Spleen (tissue), 11 donors: ENCODE measurements around the gene ABCA1. TPM values are rescaled to one million over a fixed set of nuclear protein-coding genes. Genes with fewer than 3 reads are reported as not detected.
"Not testable (repeated sequence)": the region's sequence is repeated elsewhere in the genome, so short reads cannot be mapped to it uniquely, and the experiment has no call there.

Source experiments
- DNase-seq: peaks from one replicate; pipeline ENCODE4 v3.0.0-alpha.2; 2020
- H3K27ac ChIP-seq, 8 donors: fragments of 200-600 bp; sonication (generic) in 7 of 8; 1 replicate in 4 of 8; 2 replicates in 4 of 8; pipeline versions ENCODE4 v1.5.0 to v1.8.0; 2016 to 2021; ENCODE audit warnings: inconsistent platforms in 4 of 8, mild to moderate bottlenecking in 4 of 8, moderate library complexity in 1 of 8
- H3K27me3 ChIP-seq, 7 donors: fragments of 200-600 bp; sonication (generic) in 6 of 7; replicated peaks in 1 of 7; 1 replicate in 4 of 7; 2 replicates in 3 of 7; pipeline versions ENCODE4 v1.5.0 to v1.8.0; 2016 to 2021; ENCODE audit warnings: inconsistent platforms in 3 of 7, mild to moderate bottlenecking in 1 of 7
- H3K36me3 ChIP-seq, 6 donors: fragments of 200-600 bp; sonication (generic) in 5 of 6; 1 replicate in 4 of 6; 2 replicates in 2 of 6; pipeline versions ENCODE4 v1.5.0 to v1.8.0; 2016 to 2021; ENCODE audit warnings: inconsistent platforms in 2 of 6
- H3K4me1 ChIP-seq, 6 donors: fragments of 200-600 bp; sonication (generic) in 5 of 6; 1 replicate in 3 of 6; 2 replicates in 3 of 6; pipeline versions ENCODE4 v1.5.0 to v1.8.0; 2016 to 2021; ENCODE audit warnings: inconsistent platforms in 3 of 6
- H3K4me3 ChIP-seq, 8 donors: fragments of 200-600 bp; sonication (generic) in 7 of 8; 1 replicate in 4 of 8; 2 replicates in 4 of 8; pipeline versions ENCODE4 v1.5.0 to v1.8.0; 2016 to 2021; ENCODE audit warnings: inconsistent platforms in 4 of 8, mild to moderate bottlenecking in 4 of 8, moderate library complexity in 2 of 8
- H3K9me3 ChIP-seq, 8 donors: fragments of 200-600 bp; sonication (generic) in 7 of 8; 1 replicate in 4 of 8; 2 replicates in 4 of 8; pipeline versions ENCODE4 v1.5.0 to v1.8.0; 2016 to 2021; ENCODE audit warnings: inconsistent platforms in 4 of 8
- CTCF ChIP-seq, 11 experiments: fragments of 200-600 bp in 7 of 11; fragments of 450-650 bp in 4 of 11; sonication (generic) in 4 of 11; IDR thresholded peaks in 8 of 11; conservative IDR thresholded peaks in 3 of 11; 1 replicate in 7 of 11; 2 replicates in 4 of 11; pipeline versions ENCODE4 v1.4.0 to v1.8.0; 2016 to 2021; ENCODE audit warnings: antibody characterized with exemption in 11 of 11, inconsistent platforms in 4 of 11, mild to moderate bottlenecking in 1 of 11
- POLR2A ChIP-seq, 3 donors: fragments of 450-650 bp; IDR thresholded peaks; one replicate each; pipeline ENCODE4 v1.5.1; 2017; ENCODE audit warnings: antibody characterized with exemption in 3 of 3, mild to moderate bottlenecking in 1 of 3
- POLR2AphosphoS5 ChIP-seq, 3 donors: sonication (generic); formaldehyde crosslinking; IDR thresholded peaks; one replicate each; pipeline ENCODE4 v1.5.1; 2017; ENCODE audit warnings: antibody characterized with exemption in 3 of 3
- WGBS, 5 donors: extraction: QIAGEN DNeasy Blood & Tissue Kit in 3 of 5; methylation state at CpG; one replicate each; pipeline versions ENCODE4 v1.1.5 to v1.1.7; 2013 to 2018; 5-methylcytosine and 5-hydroxymethylcytosine counted together
- intact Hi-C: fragments of 100-400 bp; cut with DNase I; formaldehyde crosslinking; loops from one replicate; pipeline ENCODE4 v1.15.0; 2023; ENCODE audit warnings: low total_unique reads
- polyA plus RNA-seq, 3 donors: library from polyadenylated mRNA; stranded (reverse); fragments of 200-250 nt; gene quantifications; one replicate each; pipeline ENCODE4 v1.2.1, GENCODE V29; 2013
- total RNA-seq, 7 donors: library from RNA; depleted of rRNA in 3 of 7; stranded (reverse); fragments of >200 nt in 3 of 7; fragmentation: NEBNext Ultra II Directional in 4 of 7; extraction: Animal tissue kit (Norgen Biotek cat#: 25700) in 4 of 7; gene quantifications; one replicate each; pipeline versions ENCODE4 v1.1.0 to v1.2.1, GENCODE V29; 2016 to 2021
- donor health status: healthy with polysubstance abuse.
- donor health status: DM: no; HTN: no; CAD: no; lungs with moderate emphysema.
- donor health status: DM: no; HTN: no; CAD: no.
- donor health status: Bipolar disorder and iron deficiency.
- donor health status: healthy.
- donor health status: DM: no; HTN: no; CAD: no.
- donor health status: DM: yes; HTN: yes; CAD: no.

Gene ABCA1
- total and polyA plus RNA-seq, 10 donors, result 4.5 to 78.4 (median 60.2) TPM

- H3K27me3 ChIP-seq, result peaks cover 0 to 11% (median 0%) of the 10 kb centered on the region in 7 donors
- no peak for DNase-seq
- peaks cover 0 to 14% (median 3%) of the 10 kb centered on the region in 6 donors for H3K4me1 ChIP-seq
- no peak overlapping the region for H3K27ac ChIP-seq
- no peaks in the 10 kb centered on the region for H3K36me3 ChIP-seq
- TF ChIP-seq POLR2A (IDR thresholded peaks at IDR 0.05) (no peak), POLR2AphosphoS5 (IDR thresholded peaks at IDR 0.05) (no peak), CTCF (IDR thresholded peaks at IDR 0.05 in 8 of 11, conservative IDR thresholded peaks at IDR 0.05 in 3 of 11) (no peak)
- H3K4me3 ChIP-seq, result no peak overlapping the region
- 40 to 58% (median 49%) methylated on average over 1 of the region's 1 CpG for WGBS, 5 donors
- no peaks in the 10 kb centered on the region for H3K9me3 ChIP-seq
- intact Hi-C loops, result no loop called here
Measured at GRCh38 chr9:104958751-104959150, 30.8 kb upstream of the ABCA1 start.

- H3K4me3 ChIP-seq, DNase-seq, H3K27ac ChIP-seq, intact Hi-C loops, H3K36me3 ChIP-seq, H3K9me3 ChIP-seq: not testable (repeated sequence)
- WGBS, 5 donors, result 46 to 67% (median 55%) methylated on average over 4 of the region's 4 CpGs
- Histone ChIP-seq H3K4me1 (peaks cover 0 to 14% (median 3%) of the 10 kb centered on the region in 6 donors), H3K27me3 (peaks cover 0 to 11% (median 0%) of the 10 kb centered on the region in 7 donors)
Measured at GRCh38 chr9:104958006-104958405, 30.1 kb upstream of the ABCA1 start.

GRCh38 chr9:104951487-104951886, 23.5 kb upstream of the ABCA1 start:
- no peak for DNase-seq
- H3K27me3 ChIP-seq, result no peaks in the 10 kb centered on the region
- no peaks in the 10 kb centered on the region for H3K36me3 ChIP-seq
- intact Hi-C loops, result no loop called here
- H3K9me3 ChIP-seq, result no peaks in the 10 kb centered on the region
- TF ChIP-seq POLR2AphosphoS5 (IDR thresholded peaks at IDR 0.05), result no peak
- TF ChIP-seq POLR2A (IDR thresholded peaks at IDR 0.05), result no peak
- TF ChIP-seq CTCF (IDR thresholded peaks at IDR 0.05 in 8 of 11, conservative IDR thresholded peaks at IDR 0.05 in 3 of 11), result no peak
- no peak overlapping the region for H3K27ac ChIP-seq
- no peak overlapping the region for H3K4me3 ChIP-seq
- no peaks in the 10 kb centered on the region for H3K4me1 ChIP-seq
- WGBS, 5 donors, result 73 to 94% (median 85%) methylated on average over 4 of the region's 4 CpGs

GRCh38 chr9:104950838-104951237, 22.9 kb upstream of the ABCA1 start:
- 81 to 96% (median 91%) methylated on average over 4 of the region's 4 CpGs for WGBS, 5 donors

More at GRCh38 chr9:104950838-104951237, 22.9 kb upstream of the ABCA1 start:
- no peaks in the 10 kb centered on the region for H3K27me3 ChIP-seq
- no peaks in the 10 kb centered on the region for H3K36me3 ChIP-seq
- no peaks in the 10 kb centered on the region for H3K4me1 ChIP-seq
- intact Hi-C loops, result no loop called here
- H3K9me3 ChIP-seq, result no peaks in the 10 kb centered on the region
- no peak overlapping the region for H3K4me3 ChIP-seq
- TF ChIP-seq POLR2AphosphoS5 (IDR thresholded peaks at IDR 0.05) (no peak), CTCF (IDR thresholded peaks at IDR 0.05 in 8 of 11, conservative IDR thresholded peaks at IDR 0.05 in 3 of 11) (no peak), POLR2A (IDR thresholded peaks at IDR 0.05) (no peak)
- no peak overlapping the region for H3K27ac ChIP-seq
- DNase-seq, result no peak
